Measurements from ENCODE around the gene SDF2L1. TPM values are rescaled to one million over a fixed set of nuclear protein-coding genes. Genes with fewer than 3 reads are reported as not detected.

Gene SDF2L1
- total RNA-seq, 1 donor from 2014 or later, result 36.1 TPM

- intact Hi-C loops (cut with DNase I), result no loop called here
- Histone ChIP-seq H3K27ac (no peak overlapping the region), H3K9me3 (no peaks in the 10 kb centered on the region), H3K4me3 (no peak overlapping the region), H3K27me3 (ENCODE audit: low read depth) (no peaks in the 10 kb centered on the region), H3K4me1 (peaks cover 31% of the 10 kb centered on the region), H3K36me3 (peaks cover 35% of the 10 kb centered on the region)
- peak; percentile 74 for DNase-seq
- peak; percentile 36 to 46 for ATAC-seq
- TF ChIP-seq CTCF (IDR thresholded peaks at IDR 0.05), result peak; percentile 86
These were observed 4.8 kb downstream of the SDF2L1 start for GRCh38 chr22:21646608-21647590.

- H3K36me3 ChIP-seq, result peaks cover 19% of the 10 kb centered on the region
- no peak overlapping the region for H3K4me3 ChIP-seq
- no peaks in the 10 kb centered on the region for H3K27me3 ChIP-seq (ENCODE audit: low read depth)
- no peak for DNase-seq
- intact Hi-C loops (cut with DNase I), result no loop called here
- H3K27ac ChIP-seq, result no peak overlapping the region
- no peaks in the 10 kb centered on the region for H3K9me3 ChIP-seq
- ATAC-seq, result no peak
- peaks cover 26% of the 10 kb centered on the region for H3K4me1 ChIP-seq
- TF ChIP-seq CTCF (IDR thresholded peaks at IDR 0.05), result no peak
These were observed 8.2 kb downstream of the SDF2L1 start for GRCh38 chr22:21650280-21650679.

GRCh38 chr22:21650823-21651520 is 8.9 kb downstream of the SDF2L1 start:
- Histone ChIP-seq H3K9me3 (no peaks in the 10 kb centered on the region), H3K27me3 (ENCODE audit: low read depth) (no peaks in the 10 kb centered on the region), H3K36me3 (peaks cover 14% of the 10 kb centered on the region), H3K4me3 (peak overlapping the region; percentile 72), H3K27ac (no peak overlapping the region), H3K4me1 (peaks cover 26% of the 10 kb centered on the region)
- intact Hi-C loops (cut with DNase I), result no loop called here
- DNase-seq (no peak), ATAC-seq (no peak)
- TF ChIP-seq CTCF (IDR thresholded peaks at IDR 0.05), result no peak

GRCh38 chr22:21651521-21652009 is 9.5 kb downstream of the SDF2L1 start:
- peak overlapping the region; percentile 72 for H3K4me3 ChIP-seq
- intact Hi-C loops (cut with DNase I), result no loop called here
- TF ChIP-seq CTCF (IDR thresholded peaks at IDR 0.05), result no peak
- no peak for DNase-seq
- peaks cover 23% of the 10 kb centered on the region for H3K4me1 ChIP-seq
- peaks cover 14% of the 10 kb centered on the region for H3K36me3 ChIP-seq
- peak in 1 of 2 donors; percentile 29 for ATAC-seq
- no peaks in the 10 kb centered on the region for H3K27me3 ChIP-seq (ENCODE audit: low read depth)
- H3K9me3 ChIP-seq, result no peaks in the 10 kb centered on the region
- H3K27ac ChIP-seq, result no peak overlapping the region

GRCh38 chr22:21652010-21652546 is 10.0 kb downstream of the SDF2L1 start:
- H3K4me3 ChIP-seq, result peak overlapping the region; percentile 72
- peak overlapping the region; percentile 6 for H3K27ac ChIP-seq
- peaks cover 20% of the 10 kb centered on the region for H3K4me1 ChIP-seq
- ATAC-seq, result peak; percentile 92 to 96
- intact Hi-C loops (cut with DNase I), result no loop called here
- TF ChIP-seq CTCF (IDR thresholded peaks at IDR 0.05), result no peak
- H3K36me3 ChIP-seq, result peaks cover 14% of the 10 kb centered on the region
- no peaks in the 10 kb centered on the region for H3K9me3 ChIP-seq
- peak; percentile 91 for DNase-seq
- H3K27me3 ChIP-seq (ENCODE audit: low read depth), result no peaks in the 10 kb centered on the region

All from lower lobe of right lung (tissue), 2 donors.